K562 (cell line): ENCODE data around the gene CDK11A. TPM values are rescaled to one million over a fixed set of nuclear protein-coding genes. Genes with fewer than 3 reads are reported as not detected.

ENCODE experiments used
- ATAC-seq: fragments of 200-7000 bp; cut with Tn5 transposase; 3 replicates; pipeline ENCODE4 v1.9.1; 2020; ENCODE audit warnings: moderate library complexity
- BruUV-seq: library from RNA; stranded (reverse); fragments of 400-500 nt; replicated peaks from 2 replicates; lab custom pipeline; 2021; lab: Mats Ljungman, UMichigan
- CTCF ChIA-PET: fragments of 300-600 bp; formaldehyde crosslinking; extraction: SDS; loops from one replicate; lab custom pipeline; 2021; ENCODE audit warnings: low intra/inter-chr PET ratio; lab: Yijun Ruan, JAX
- POLR2A ChIA-PET: fragments of 300-600, 350-650 bp; sonication (Branson Sonifier 250); formaldehyde crosslinking; extraction: SDS; loops from one replicate; lab custom pipeline; 2021; ENCODE audit warnings: antibody characterized with exemption, inconsistent platforms; lab: Yijun Ruan, JAX
- DNase-seq, 4 experiments: peaks; one replicate each; pipeline versions ENCODE4 v3.0.0 to v3.0.0-alpha.2; 2011 to 2018; ENCODE audit warnings: low spot score in 3 of 4, mixed read lengths in 3 of 4; ENCODE audit errors: extremely low read depth in 1 of 4
- FAIRE-seq: peaks from 2 replicates; lab custom pipeline; 2011; peaks lifted over from hg19 to GRCh38; lab: Jason Lieb, UNC
- H2AFZ ChIP-seq: 2 replicates; pipeline ENCODE4 v1.6.0; 2011; ENCODE audit warnings: low read depth, low read length, control low read depth, inconsistent platforms
- H3K27ac ChIP-seq: fragments of 200-600 bp; 3 replicates; pipeline ENCODE4 v1.8.0; 2011; ENCODE audit warnings: low read depth, mild to moderate bottlenecking, control low read depth, inconsistent platforms, low read length, moderate library complexity, mixed read lengths; ENCODE audit errors: extremely low read depth
- H3K27me3 ChIP-seq, 2 experiments: fragments of 300-600 bp in 1 of 2; 2 replicates in 1 of 2; 3 replicates in 1 of 2; pipeline versions ENCODE4 v1.6.0 to v1.8.0; 2011; ENCODE audit warnings: inconsistent platforms in 2 of 2, low read length in 2 of 2, mild to moderate bottlenecking in 1 of 2, mixed read lengths in 1 of 2, moderate library complexity in 1 of 2; ENCODE audit not compliant: control insufficient read depth in 2 of 2, insufficient read depth in 2 of 2
- H3K36me3 ChIP-seq: fragments of 300-600 bp; 3 replicates; pipeline ENCODE4 v1.8.0; 2011; ENCODE audit warnings: mild to moderate bottlenecking, low read length, inconsistent platforms; ENCODE audit not compliant: control insufficient read depth, insufficient read depth
- H3K4me1 ChIP-seq, 2 experiments: fragments of 200-600 bp in 1 of 2; replicated peaks in 1 of 2; 2 replicates in 1 of 2; 3 replicates in 1 of 2; pipeline versions ENCODE4 v1.5.1 to v1.8.0; 2011; ENCODE audit warnings: inconsistent platforms in 2 of 2, low read length in 2 of 2, mild to moderate bottlenecking in 1 of 2, mixed read lengths in 1 of 2, moderate library complexity in 1 of 2; ENCODE audit not compliant: control insufficient read depth in 2 of 2, insufficient read depth in 2 of 2
- H3K4me2 ChIP-seq: 2 replicates; pipeline ENCODE4 v1.6.1; 2011; ENCODE audit warnings: low read length, control low read depth, inconsistent platforms, mixed read lengths; ENCODE audit not compliant: insufficient read depth
- H3K4me3 ChIP-seq: fragments of 200-600 bp; sonication (generic), shearing (Covaris generic); 2 replicates; pipeline ENCODE4 v1.5.1; 2016; ENCODE audit warnings: control low read depth, inconsistent platforms
- H3K79me2 ChIP-seq: fragments of 200-600 bp; 3 replicates; pipeline ENCODE4 v1.8.0; 2011; ENCODE audit warnings: low read length, inconsistent platforms; ENCODE audit not compliant: control insufficient read depth, insufficient read depth
- H3K9ac ChIP-seq, 2 experiments: 2 replicates each; pipeline versions ENCODE4 v1.6.0 to v1.6.1; 2011; ENCODE audit warnings: low read depth in 2 of 2, low read length in 2 of 2, control low read depth in 1 of 2, inconsistent platforms in 1 of 2, mild to moderate bottlenecking in 1 of 2, mixed read lengths in 1 of 2; ENCODE audit not compliant: insufficient read depth in 1 of 2
- H3K9me1 ChIP-seq: one replicate; pipeline ENCODE4 v1.6.0; 2011; ENCODE audit warnings: inconsistent platforms, mild to moderate bottlenecking, low read length, moderate library complexity; ENCODE audit not compliant: control insufficient read depth, insufficient read depth
- H3K9me3 ChIP-seq: replicated peaks from 2 replicates; pipeline ENCODE4 v1.5.1; 2011; ENCODE audit warnings: low read depth, low read length, inconsistent platforms; ENCODE audit not compliant: control insufficient read depth, insufficient read depth
- H4K20me1 ChIP-seq: replicated peaks from 2 replicates; pipeline ENCODE4 v1.6.1; 2011; ENCODE audit warnings: low read length, inconsistent platforms, mixed read lengths; ENCODE audit not compliant: control insufficient read depth, insufficient read depth
- ATF2 ChIP-seq: sonication (generic); formaldehyde crosslinking; IDR thresholded peaks from 2 replicates; pipeline ENCODE4 v1.8.1; 2022; ENCODE audit warnings: missing genetic modification reagents
- CSDE1 ChIP-seq, 2 experiments: fragments of 450-650 bp; IDR thresholded peaks; 2 replicates each; pipeline ENCODE4 v1.6.1; 2016; ENCODE audit warnings: mild to moderate bottlenecking in 1 of 2
- EP300 ChIP-seq: IDR thresholded peaks from 2 replicates; pipeline ENCODE4 v1.6.1; 2012; ENCODE audit warnings: low read length, improper control_type of control experiment
- ETV5 ChIP-seq: sonication (generic); formaldehyde crosslinking; IDR thresholded peaks from 2 replicates; pipeline ENCODE4 v1.4.0; 2020; ENCODE audit warnings: low read depth, mild to moderate bottlenecking, missing genetic modification reagents
- FUS ChIP-seq: fragments of 200-400 bp; formaldehyde crosslinking; optimal IDR thresholded peaks from 2 replicates; pipeline ENCODE3; 2017; ENCODE audit warnings: low read depth, low read length
- HNRNPUL1 ChIP-seq: fragments of 200-400 bp; formaldehyde crosslinking; IDR thresholded peaks from 2 replicates; pipeline ENCODE4 v1.6.1; 2017; ENCODE audit warnings: low read length
- KAT7 ChIP-seq: sonication (generic); formaldehyde crosslinking; IDR thresholded peaks from 2 replicates; pipeline ENCODE4 v1.8.0; 2022; ENCODE audit warnings: missing genetic modification reagents, mild to moderate bottlenecking, borderline replicate concordance
- NFIC ChIP-seq: fragments of 450-650 bp; IDR thresholded peaks from 2 replicates; pipeline ENCODE4 v1.6.1; 2017; ENCODE audit warnings: mild to moderate bottlenecking, inconsistent platforms
- RFX5 ChIP-seq: IDR thresholded peaks from 2 replicates; pipeline ENCODE4 v1.6.1; 2011; ENCODE audit warnings: low read depth, mild to moderate bottlenecking, improper control_type of control experiment, low read length
- RUNX1 ChIP-seq: sonication (generic); IDR thresholded peaks from 2 replicates; pipeline ENCODE4 v1.6.1; 2016; ENCODE audit warnings: antibody characterized with exemption, low read depth
- TARDBP ChIP-seq: fragments of 450-650 bp; IDR thresholded peaks from 2 replicates; pipeline ENCODE4 v1.6.1; 2016
- TBP ChIP-seq: optimal IDR thresholded peaks from 2 replicates; pipeline ENCODE3; 2011; ENCODE audit warnings: low read depth, low read length, improper control_type of control experiment
- TCF7 ChIP-seq: sonication (generic); IDR thresholded peaks from 2 replicates; pipeline ENCODE4 v1.6.1; 2016; ENCODE audit warnings: antibody characterized with exemption, borderline replicate concordance
- XRCC5 ChIP-seq: fragments of 200-400 bp; formaldehyde crosslinking; IDR thresholded peaks from 2 replicates; pipeline ENCODE4 v1.6.1; 2017; ENCODE audit warnings: low read depth, mild to moderate bottlenecking, low read length
- ZNF347 ChIP-seq: fragments of 450-650 bp; formaldehyde crosslinking; IDR thresholded peaks from 2 replicates; pipeline ENCODE4 v1.4.0; 2020; ENCODE audit warnings: low read depth, mild to moderate bottlenecking, moderate library complexity
- ZNF655 ChIP-seq: fragments of 250-450 bp; sonication (Bioruptor Pico); IDR thresholded peaks from 2 replicates; pipeline ENCODE4 v1.5.0; 2021
- WGBS: fragments of 100-300 bp; shearing (Covaris generic); methylation state at CpG from one replicate; pipeline ENCODE4 v1.1.6; 2016; ENCODE audit warnings: low coverage, mixed read lengths; ENCODE audit not compliant: insufficient coverage; ENCODE audit errors: missing lambda C conversion rate; 5-methylcytosine and 5-hydroxymethylcytosine counted together
- in situ Hi-C: fragments of 300-500 bp; cut with MboI; formaldehyde crosslinking; loops from 4 replicates; pipeline ENCODE4 v1.15.0; 2018; ENCODE audit warnings: inconsistent platforms, mixed read lengths
- intact Hi-C: fragments of 100-400 bp; cut with micrococcal nuclease; formaldehyde crosslinking; loops from 2 replicates; pipeline ENCODE4 v1.14.2; 2022
- polyA plus RNA-seq, 8 experiments: library from polyadenylated mRNA; depleted of rRNA in 4 of 8; stranded (reverse) in 5 of 8; unstranded in 3 of 8; fragments of >200 nt; fragmentation: Nextera tagmentation in 2 of 8; fragmentation: Illumina TruSeq in 1 of 8; extraction: Ambion mirVana in 2 of 8; extraction: Trizol in 1 of 8; gene quantifications; 2 replicates each; pipeline versions ENCODE4 v1.2.1 to v1.2.3, GENCODE V29; 2011 to 2014; ENCODE audit warnings: inconsistent platforms in 1 of 8, missing spikeins in 1 of 8
- total RNA-seq, 7 experiments: library from RNA; depleted of rRNA in 6 of 7; stranded (reverse); fragments of >200 nt in 6 of 7; fragmentation: Illumina TruSeq in 2 of 7; extraction: Trizol in 2 of 7; gene quantifications; 2 replicates each; pipeline versions ENCODE4 v1.2.1 to v1.2.3, GENCODE V29; 2011 to 2021; ENCODE audit warnings: low replicate concordance in 1 of 7

The CDK11A gene
- total and polyA plus RNA-seq, 9 of the 15 experiments (the other 6 are each of a cell fraction or from before 2014, with no cell fraction given) = 4.5 to 71.0 (median 43.9) TPM

- Histone ChIP-seq H3K4me2 (no peak overlapping the region), H3K27ac (no peak overlapping the region)
These were observed 36.6 kb upstream of the CDK11A start for GRCh38 chr1:1760715-1761114.

More at GRCh38 chr1:1760715-1761114, 36.6 kb upstream of the CDK11A start:
- Histone ChIP-seq H3K4me1 (peaks cover 16 to 54% of the 10 kb centered on the region in 2 experiments), H3K9me3 (no peaks in the 10 kb centered on the region), H3K79me2 (peaks cover 68% of the 10 kb centered on the region), H3K27me3 (no peaks in the 10 kb centered on the region), H3K9ac (no peak overlapping the region)
- in situ Hi-C loops = no loop called here
- POLR2A ChIA-PET = interaction anchor here (0.6 to 1.7 kb wide), 4 partner anchors 11 to 391 kb away, joined by 3 to 6 read pairs (median 4); no protein-coding TSS in a partner anchor
- no peak for TF ChIP-seq TBP
- no peak for TF ChIP-seq RFX5
- TF ChIP-seq ETV5 (CRISPR knock-in tag) = no peak
- no peak for TF ChIP-seq TARDBP
- no peak for TF ChIP-seq HNRNPUL1
- TF ChIP-seq EP300 = no peak
- no peak for TF ChIP-seq CSDE1 (IDR thresholded peaks at IDR 0.05)
- TF ChIP-seq NFIC = no peak
- TF ChIP-seq ZNF655 (CRISPR knock-in tag) = no peak
- no peak for TF ChIP-seq TCF7
- no peak for TF ChIP-seq RUNX1
- no peak for TF ChIP-seq FUS
- no peak for TF ChIP-seq KAT7
- no peak for TF ChIP-seq ATF2 (CRISPR knock-in tag)
- TF ChIP-seq XRCC5 = no peak
- no peak for TF ChIP-seq ZNF347 (CRISPR knock-in tag)
- TF ChIP-seq, all 486 proteins: peak for 0
- CTCF ChIA-PET = no interaction called here
- Histone ChIP-seq H3K4me3 (no peak overlapping the region), H3K36me3 (peaks cover 96% of the 10 kb centered on the region), H4K20me1 (0 out of 2 replicates have a peak, but pooled peaks cover 5% of the 10 kb centered on the region), H3K9me1 (peaks cover 9% of the 10 kb centered on the region), H2AFZ (no peak overlapping the region)
- intact Hi-C loops = no loop called here
- BruUV-seq = no TSS peak
- 92% methylated on average over 10 of the region's 10 CpGs for WGBS
- DNase-seq (no peak), FAIRE-seq (no peak), ATAC-seq (no peak)
